OCI-LY1 (cell line): Measurements from ENCODE around the gene MMAA.

Source experiments
- EZH2 ChIP-seq: fragments of 200-600 bp; sonication (generic), shearing (Covaris generic); IDR thresholded peaks from 2 replicates; pipeline ENCODE4 v1.8.0; 2017; ENCODE audit warnings: borderline replicate concordance, mixed run types, mild to moderate bottlenecking, antibody characterized with exemption, low read length, moderate library complexity, mixed read lengths
- TF ChIP-seq, protein P1 (sequence below): fragments of 200-600 bp; sonication (generic), shearing (Covaris generic); IDR thresholded peaks from 2 replicates; pipeline ENCODE4 v1.5.1; 2017; ENCODE audit warnings: mild to moderate bottlenecking, antibody characterized with exemption, low read length, moderate library complexity, mixed read lengths

DNA sequence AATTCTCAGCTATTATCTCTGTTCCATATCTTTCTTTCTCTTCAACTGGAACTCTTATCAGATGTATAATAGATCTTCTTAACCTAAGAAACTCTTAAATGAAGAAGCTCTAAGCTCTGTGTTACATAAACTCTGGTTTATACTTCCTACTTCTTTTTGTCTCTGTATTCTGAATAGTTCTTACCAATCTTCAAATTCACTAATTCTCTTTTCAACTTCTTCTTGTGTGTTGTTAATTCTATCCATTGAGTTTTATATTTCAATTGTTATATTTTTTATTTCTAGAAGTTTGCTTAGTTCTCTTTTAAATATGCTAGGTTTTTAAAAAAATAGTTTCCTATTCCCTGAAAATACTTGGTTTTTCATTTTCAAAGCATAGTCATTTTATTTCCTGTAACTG is 13.2 kb upstream of the MMAA start:
- TF ChIP-seq EZH2: no peak
- TF ChIP-seq, protein P1, sequence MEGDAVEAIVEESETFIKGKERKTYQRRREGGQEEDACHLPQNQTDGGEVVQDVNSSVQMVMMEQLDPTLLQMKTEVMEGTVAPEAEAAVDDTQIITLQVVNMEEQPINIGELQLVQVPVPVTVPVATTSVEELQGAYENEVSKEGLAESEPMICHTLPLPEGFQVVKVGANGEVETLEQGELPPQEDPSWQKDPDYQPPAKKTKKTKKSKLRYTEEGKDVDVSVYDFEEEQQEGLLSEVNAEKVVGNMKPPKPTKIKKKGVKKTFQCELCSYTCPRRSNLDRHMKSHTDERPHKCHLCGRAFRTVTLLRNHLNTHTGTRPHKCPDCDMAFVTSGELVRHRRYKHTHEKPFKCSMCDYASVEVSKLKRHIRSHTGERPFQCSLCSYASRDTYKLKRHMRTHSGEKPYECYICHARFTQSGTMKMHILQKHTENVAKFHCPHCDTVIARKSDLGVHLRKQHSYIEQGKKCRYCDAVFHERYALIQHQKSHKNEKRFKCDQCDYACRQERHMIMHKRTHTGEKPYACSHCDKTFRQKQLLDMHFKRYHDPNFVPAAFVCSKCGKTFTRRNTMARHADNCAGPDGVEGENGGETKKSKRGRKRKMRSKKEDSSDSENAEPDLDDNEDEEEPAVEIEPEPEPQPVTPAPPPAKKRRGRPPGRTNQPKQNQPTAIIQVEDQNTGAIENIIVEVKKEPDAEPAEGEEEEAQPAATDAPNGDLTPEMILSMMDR: no peak
